H9 (cell line): ENCODE measurements around the gene HTR5A. TPM values are rescaled to one million over a fixed set of nuclear protein-coding genes. Genes with fewer than 3 reads are reported as not detected.

Experiments
- DNase-seq: peaks from one replicate; pipeline ENCODE4 v3.0.0-alpha.2; 2017
- H2AFZ ChIP-seq: one replicate; pipeline ENCODE4 v1.6.1; 2013; ENCODE audit warnings: mild to moderate bottlenecking, low read length, control low read depth, moderate library complexity
- H2AK5ac ChIP-seq: 2 replicates; pipeline ENCODE4 v1.6.1; 2013; ENCODE audit warnings: low read length, control low read depth, mixed read lengths; ENCODE audit not compliant: insufficient read length
- H2BK120ac ChIP-seq: one replicate; pipeline ENCODE4 v1.6.1; 2013; ENCODE audit warnings: low read depth, mild to moderate bottlenecking, low read length, control low read depth, inconsistent platforms; ENCODE audit not compliant: poor library complexity, severe bottlenecking
- H2BK12ac ChIP-seq: 2 replicates; pipeline ENCODE4 v1.6.1; 2013; ENCODE audit warnings: low read length, control low read depth, mixed read lengths, low read depth; ENCODE audit not compliant: insufficient read length
- H2BK15ac ChIP-seq: 2 replicates; pipeline ENCODE4 v1.6.1; 2013; ENCODE audit warnings: low read depth, low read length, control low read depth
- H2BK20ac ChIP-seq: one replicate; pipeline ENCODE4 v1.6.1; 2013; ENCODE audit warnings: low read depth, mild to moderate bottlenecking, low read length, control low read depth, inconsistent platforms; ENCODE audit not compliant: poor library complexity, severe bottlenecking
- H2BK5ac ChIP-seq: 2 replicates; pipeline ENCODE4 v1.6.1; 2013; ENCODE audit warnings: low read length, control low read depth, mixed read lengths; ENCODE audit not compliant: insufficient read length
- H3K14ac ChIP-seq: 2 replicates; pipeline ENCODE4 v1.6.1; 2013; ENCODE audit warnings: low read length, control low read depth; ENCODE audit not compliant: insufficient read depth
- H3K18ac ChIP-seq: 2 replicates; pipeline ENCODE4 v1.6.1; 2013; ENCODE audit warnings: low read depth, mild to moderate bottlenecking, mixed read lengths, low read length, control low read depth; ENCODE audit not compliant: insufficient read length
- H3K23ac ChIP-seq: 2 replicates; pipeline ENCODE4 v1.6.1; 2013; ENCODE audit warnings: low read length, control low read depth, mixed read lengths, low read depth; ENCODE audit not compliant: insufficient read length
- H3K23me2 ChIP-seq: 2 replicates; pipeline ENCODE4 v1.6.1; 2013; ENCODE audit warnings: low read depth, mild to moderate bottlenecking, mixed read lengths, low read length, control low read depth; ENCODE audit not compliant: insufficient read length, poor library complexity, severe bottlenecking
- H3K27ac ChIP-seq: 2 replicates; pipeline ENCODE4 v1.5.1; 2013; ENCODE audit warnings: low read length, control low read depth, mixed read lengths, low read depth; ENCODE audit not compliant: insufficient read length
- H3K27me3 ChIP-seq: 2 replicates; pipeline ENCODE4 v1.6.1; 2013; ENCODE audit warnings: low read length, control low read depth, inconsistent platforms; ENCODE audit not compliant: insufficient read depth
- H3K4ac ChIP-seq: 2 replicates; pipeline ENCODE4 v1.6.1; 2013; ENCODE audit warnings: low read depth, mild to moderate bottlenecking, control low read depth, inconsistent platforms, low read length, moderate library complexity
- H3K4me1 ChIP-seq: 2 replicates; pipeline ENCODE4 v1.6.1; 2013; ENCODE audit warnings: low read length, control low read depth, inconsistent platforms; ENCODE audit not compliant: insufficient read depth
- H3K4me2 ChIP-seq: 2 replicates; pipeline ENCODE4 v1.6.1; 2013; ENCODE audit warnings: low read length, control low read depth, mixed read lengths; ENCODE audit not compliant: insufficient read length, insufficient read depth
- H3K56ac ChIP-seq: 2 replicates; pipeline ENCODE4 v1.6.1; 2013; ENCODE audit warnings: low read depth, mild to moderate bottlenecking, mixed read lengths, low read length, control low read depth; ENCODE audit not compliant: insufficient read length
- H3K79me1 ChIP-seq: 2 replicates; pipeline ENCODE4 v1.6.1; 2013; ENCODE audit warnings: low read depth, mild to moderate bottlenecking, moderate library complexity, low read length, control low read depth, inconsistent platforms; ENCODE audit not compliant: insufficient read depth, poor library complexity, severe bottlenecking
- H3K79me2 ChIP-seq: 2 replicates; pipeline ENCODE4 v1.6.1; 2013; ENCODE audit warnings: low read length, control low read depth, inconsistent platforms; ENCODE audit not compliant: insufficient read depth
- H3K9ac ChIP-seq: 2 replicates; pipeline ENCODE4 v1.6.1; 2013; ENCODE audit warnings: low read length, control low read depth, mixed read lengths; ENCODE audit not compliant: insufficient read length; ENCODE audit errors: extremely low read depth
- H3K9me3 ChIP-seq: one replicate; pipeline ENCODE4 v1.6.1; 2013; ENCODE audit warnings: low read depth, low read length, inconsistent platforms; ENCODE audit not compliant: control insufficient read depth
- H3T11ph ChIP-seq: one replicate; pipeline ENCODE4 v1.6.1; 2013; ENCODE audit warnings: mild to moderate bottlenecking, low read length, control low read depth, inconsistent platforms
- H4K20me1 ChIP-seq: one replicate; pipeline ENCODE4 v1.6.1; 2013; ENCODE audit not compliant: control insufficient read depth, insufficient read length, insufficient read depth
- H4K5ac ChIP-seq: 2 replicates; pipeline ENCODE4 v1.6.1; 2013; ENCODE audit warnings: low read depth, mild to moderate bottlenecking, mixed read lengths, low read length, control low read depth; ENCODE audit not compliant: insufficient read length
- H4K8ac ChIP-seq: replicated peaks from 2 replicates; pipeline ENCODE4 v1.6.1; 2013; ENCODE audit warnings: low read length, control low read depth, mixed read lengths, low read depth; ENCODE audit not compliant: insufficient read length
- H4K91ac ChIP-seq: 2 replicates; pipeline ENCODE4 v1.6.1; 2013; ENCODE audit warnings: low read depth, mild to moderate bottlenecking, moderate library complexity, mixed read lengths, low read length, control low read depth; ENCODE audit not compliant: insufficient read length
- H3K27ac Mint-ChIP-seq, 3 experiments: 2 replicates in 2 of 3; 3 replicates in 1 of 3; pipeline ENCODE4 v1.8.0; 2020 to 2021; ENCODE audit warnings: mixed read lengths in 3 of 3, mild to moderate bottlenecking in 1 of 3, moderate library complexity in 1 of 3
- H3K27me3 Mint-ChIP-seq: 2 replicates; pipeline ENCODE4 v1.8.0; 2021; ENCODE audit warnings: low read depth, mild to moderate bottlenecking, moderate library complexity, mixed read lengths
- H3K36me3 Mint-ChIP-seq, 3 experiments: 2 replicates in 2 of 3; 3 replicates in 1 of 3; pipeline ENCODE4 v1.8.0; 2020 to 2021; ENCODE audit warnings: low read depth in 3 of 3, mixed read lengths in 3 of 3; ENCODE audit not compliant: insufficient read depth in 1 of 3
- H3K4me1 Mint-ChIP-seq, 2 experiments: 2 replicates each; pipeline ENCODE4 v1.8.0; 2020; ENCODE audit warnings: mixed read lengths in 2 of 2
- H3K4me3 Mint-ChIP-seq, 2 experiments: 2 replicates in 1 of 2; 3 replicates in 1 of 2; pipeline ENCODE4 v1.8.0; 2020 to 2021; ENCODE audit warnings: mild to moderate bottlenecking in 2 of 2, mixed read lengths in 2 of 2, moderate library complexity in 1 of 2
- H3K9me3 Mint-ChIP-seq, 2 experiments: 2 replicates in 1 of 2; 3 replicates in 1 of 2; pipeline ENCODE4 v1.8.0; 2020; ENCODE audit warnings: mild to moderate bottlenecking in 2 of 2, mixed read lengths in 2 of 2, moderate library complexity in 1 of 2
- CTCF ChIP-seq: fragments of 200-600 bp; sonication (generic); conservative IDR thresholded peaks from 3 replicates; pipeline ENCODE4 v1.8.0; 2021; ENCODE audit warnings: antibody characterized with exemption, mild to moderate bottlenecking
- WGBS: extraction: QIAGEN DNeasy Blood & Tissue Kit; methylation state at CpG from one replicate; pipeline ENCODE4 v1.1.7; 2013; ENCODE audit warnings: missing lambda C conversion rate, low lambda C conversion rate, mixed read lengths; ENCODE audit not compliant: insufficient read length; ENCODE audit errors: extremely low coverage; 5-methylcytosine and 5-hydroxymethylcytosine counted together
- total RNA-seq: library from RNA; stranded (reverse); gene quantifications from 2 replicates; pipeline ENCODE4 v1.2.1, GENCODE V29; 2021

The HTR5A gene
- total RNA-seq, 1 experiment from 2014 or later: not detected

GRCh38 chr7:155124706-155125105, 54.6 kb downstream of the HTR5A start:
- H3K9me3 Mint-ChIP-seq: peaks cover 14 to 15% of the 10 kb centered on the region in 2 experiments
- no peak overlapping the region for H2BK15ac ChIP-seq
- no peak overlapping the region for H2BK12ac ChIP-seq
- H3K23me2 ChIP-seq: no peaks in the 10 kb centered on the region
- no peaks in the 10 kb centered on the region for H3K79me1 ChIP-seq
- no peak overlapping the region for H3K4me2 ChIP-seq
- H4K20me1 ChIP-seq: no peaks in the 10 kb centered on the region
- no peak overlapping the region for H3T11ph ChIP-seq
- H3K4me1 ChIP-seq: no peaks in the 10 kb centered on the region
- no peak overlapping the region for H4K91ac ChIP-seq
- H3K27me3 Mint-ChIP-seq: peaks cover 2% of the 10 kb centered on the region
- H3K4me1 Mint-ChIP-seq: peaks cover 0 to 6% of the 10 kb centered on the region in 2 experiments; a peak in 2 of 4 replicates
- H2AK5ac ChIP-seq: no peak overlapping the region
- H3K18ac ChIP-seq: no peak overlapping the region
- H3K4ac ChIP-seq: no peak overlapping the region
- no peak overlapping the region for H3K4me3 Mint-ChIP-seq
- no peak overlapping the region for H3K9ac ChIP-seq
- no peaks in the 10 kb centered on the region for H3K9me3 ChIP-seq
- H2AFZ ChIP-seq: no peak overlapping the region
- H4K5ac ChIP-seq: no peak overlapping the region
- no peak overlapping the region for H4K8ac ChIP-seq
- peaks cover 4 to 5% (median 5%) of the 10 kb centered on the region in 3 experiments; a peak in 6 of 7 replicates for H3K36me3 Mint-ChIP-seq
- DNase-seq: no peak
- no peak overlapping the region for H2BK5ac ChIP-seq
- TF ChIP-seq CTCF: no peak
- H3K23ac ChIP-seq: no peak overlapping the region
- H3K27ac Mint-ChIP-seq: no peak overlapping the region
- no peaks in the 10 kb centered on the region for H3K27me3 ChIP-seq
- H3K14ac ChIP-seq: no peak overlapping the region
- H2BK120ac ChIP-seq: no peak overlapping the region
- no peak overlapping the region for H3K56ac ChIP-seq
- no CpG with 5 or more reads among the region's 8 CpGs for WGBS
- H3K79me2 ChIP-seq: no peaks in the 10 kb centered on the region
- no peak overlapping the region for H3K27ac ChIP-seq
- no peak overlapping the region for H2BK20ac ChIP-seq
